IPS DF 6.9 (cell line): Measurements from ENCODE around the gene NRG4.
"Not testable (repeated sequence)": the region's sequence is repeated elsewhere in the genome, so short reads cannot be mapped to it uniquely, and the experiment has no call there.

ENCODE experiments used
- DNase-seq: peaks from one replicate; pipeline ENCODE4 v3.0.0-alpha.2; 2013; ENCODE audit warnings: low read depth, low spot score
- H3K27ac ChIP-seq: one replicate; pipeline ENCODE4 v1.5.1; 2013; ENCODE audit warnings: low read length, control low read depth
- H3K27me3 ChIP-seq: 2 replicates; pipeline ENCODE4 v1.6.1; 2013; ENCODE audit warnings: mild to moderate bottlenecking, low read length; ENCODE audit not compliant: control insufficient read depth, insufficient read depth
- H3K36me3 ChIP-seq: 2 replicates; pipeline ENCODE4 v1.6.1; 2013; ENCODE audit warnings: low read length; ENCODE audit not compliant: control insufficient read depth, insufficient read depth
- H3K4me1 ChIP-seq: 2 replicates; pipeline ENCODE4 v1.6.1; 2013; ENCODE audit warnings: low read length; ENCODE audit not compliant: control insufficient read depth, insufficient read depth
- H3K4me3 ChIP-seq: 2 replicates; pipeline ENCODE4 v1.5.1; 2013; ENCODE audit warnings: mild to moderate bottlenecking, low read length
- H3K9me3 ChIP-seq: 2 replicates; pipeline ENCODE4 v1.6.1; 2013; ENCODE audit warnings: low read length, inconsistent platforms; ENCODE audit not compliant: control insufficient read depth, insufficient read depth
- WGBS: extraction: QIAGEN DNeasy Blood & Tissue Kit; methylation state at CpG from one replicate; pipeline ENCODE4 v1.1.7; 2013; ENCODE audit warnings: mixed read lengths, missing lambda C conversion rate; ENCODE audit not compliant: insufficient read length, insufficient coverage; 5-methylcytosine and 5-hydroxymethylcytosine counted together

The NRG4 gene

DNA sequence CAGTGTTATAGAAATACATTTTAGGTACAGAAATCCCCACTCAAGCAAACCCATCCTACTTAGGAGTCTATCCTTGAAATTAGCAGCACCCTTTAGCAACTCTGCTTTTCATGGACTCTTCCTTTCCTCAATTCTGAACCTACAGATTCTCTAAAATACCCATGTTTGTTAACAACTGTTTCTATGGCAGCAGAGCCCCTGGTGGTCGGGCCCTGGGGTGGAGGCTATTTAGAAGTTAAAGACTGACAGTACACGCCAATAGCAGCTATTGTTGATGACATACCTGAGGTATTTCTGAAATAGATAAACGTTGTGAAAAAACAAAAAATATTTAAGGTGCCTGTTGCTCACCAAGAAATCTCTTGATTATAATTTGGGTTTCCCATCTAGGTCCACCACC lies 23.4 kb upstream of the NRG4 start:
- no peak overlapping the region for H3K27ac ChIP-seq
- H3K9me3 ChIP-seq = no peaks in the 10 kb centered on the region
- H3K27me3 ChIP-seq = no peaks in the 10 kb centered on the region
- no peak overlapping the region for H3K4me3 ChIP-seq
- DNase-seq = no peak
- whole genome bisulfite sequencing = no CpG with 5 or more reads among the region's 3 CpGs
- no peaks in the 10 kb centered on the region for H3K36me3 ChIP-seq
- peaks cover 2% of the 10 kb centered on the region; the same call in 1 of the 2 replicates for H3K4me1 ChIP-seq

DNA sequence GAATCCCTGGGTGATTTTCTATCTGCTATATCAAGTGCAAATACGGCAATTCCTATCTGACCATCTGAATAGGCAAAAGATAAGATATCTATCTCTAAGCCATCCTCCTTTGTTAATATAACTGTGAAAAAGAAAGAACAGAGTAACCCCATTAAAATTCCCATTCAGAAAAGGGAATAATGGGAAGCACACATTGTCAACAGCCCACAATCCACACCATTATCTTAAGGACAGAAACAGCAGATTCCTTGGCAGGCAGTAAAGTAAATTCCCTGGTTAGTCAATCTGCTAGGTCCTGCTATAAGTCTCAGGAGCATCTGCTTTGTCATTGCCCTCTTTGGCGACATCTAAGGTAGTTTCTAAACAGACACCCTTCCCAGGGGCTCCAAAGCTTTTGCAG lies 21.9 kb upstream of the NRG4 start:
- Histone ChIP-seq H3K9me3 (no peaks in the 10 kb centered on the region), H3K27me3 (no peaks in the 10 kb centered on the region), H3K36me3 (no peaks in the 10 kb centered on the region), H3K4me3 (no peak overlapping the region), H3K4me1 (peaks cover 2% of the 10 kb centered on the region; the same call in 1 of the 2 replicates), H3K27ac (no peak overlapping the region)
- WGBS = no CpG with 5 or more reads among the region's 2 CpGs
- DNase-seq = no peak

DNA sequence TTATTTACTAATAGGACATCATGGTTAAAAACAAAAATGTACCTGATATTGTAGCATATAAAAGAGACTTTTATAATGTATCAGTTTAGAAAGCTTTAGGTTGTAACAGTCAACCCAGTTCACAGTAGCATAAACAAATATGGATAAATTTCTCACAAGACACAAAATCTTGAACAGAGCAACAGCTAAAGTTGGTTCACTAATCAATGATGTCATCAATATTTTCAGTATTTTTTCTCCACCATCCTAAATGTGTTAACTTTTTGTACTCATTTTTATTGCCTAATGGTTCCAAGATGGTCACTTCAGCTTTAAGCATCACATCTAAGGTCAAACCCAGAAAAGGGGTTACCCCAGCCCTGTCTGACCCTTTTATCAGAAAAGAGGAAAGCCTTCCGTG lies 21.2 kb upstream of the NRG4 start:
- DNase-seq = no peak
- Histone ChIP-seq H3K27ac (no peak overlapping the region), H3K4me3 (no peak overlapping the region), H3K9me3 (no peaks in the 10 kb centered on the region), H3K4me1 (peaks cover 2% of the 10 kb centered on the region; the same call in 1 of the 2 replicates), H3K36me3 (no peaks in the 10 kb centered on the region), H3K27me3 (no peaks in the 10 kb centered on the region)
- WGBS = no CpG with 5 or more reads among the region's 1 CpG

DNA sequence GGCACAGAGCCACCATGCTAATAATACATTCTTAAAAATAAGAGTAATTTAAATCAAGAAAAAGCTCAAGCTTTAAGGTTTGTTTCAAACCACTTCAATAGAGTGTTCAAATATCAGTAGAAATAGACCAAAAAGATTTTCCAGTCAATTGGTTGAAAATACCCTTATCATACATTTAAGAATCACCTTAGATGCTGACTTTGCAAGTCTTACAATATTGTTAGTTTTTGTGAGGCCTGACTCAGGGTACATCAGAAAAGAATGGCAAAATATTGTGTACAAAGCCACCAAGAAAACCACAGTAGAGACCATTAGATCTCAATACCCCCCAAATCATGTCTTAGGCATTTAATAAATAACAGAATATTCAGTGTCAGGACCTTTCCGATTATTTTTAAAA lies 19.8 kb upstream of the NRG4 start:
- Histone ChIP-seq H3K9me3 (no peaks in the 10 kb centered on the region), H3K27ac (no peak overlapping the region), H3K36me3 (no peaks in the 10 kb centered on the region), H3K4me1 (peaks cover 2% of the 10 kb centered on the region; the same call in 1 of the 2 replicates), H3K27me3 (no peaks in the 10 kb centered on the region), H3K4me3 (no peak overlapping the region)
- no CpG with 5 or more reads among the region's 1 CpG for WGBS
- DNase-seq = no peak

- no peak for DNase-seq
- Histone ChIP-seq H3K4me3 (no peak overlapping the region), H3K4me1 (no peaks in the 10 kb centered on the region; the same call in 1 of the 2 replicates), H3K36me3 (no peaks in the 10 kb centered on the region), H3K27ac (no peak overlapping the region), H3K27me3 (no peaks in the 10 kb centered on the region), H3K9me3 (no peaks in the 10 kb centered on the region)
- no CpG with 5 or more reads among the region's 4 CpGs for WGBS
Observed at GRCh38 chr15:76024021-76024768, 12.0 kb upstream of the NRG4 start.

DNA sequence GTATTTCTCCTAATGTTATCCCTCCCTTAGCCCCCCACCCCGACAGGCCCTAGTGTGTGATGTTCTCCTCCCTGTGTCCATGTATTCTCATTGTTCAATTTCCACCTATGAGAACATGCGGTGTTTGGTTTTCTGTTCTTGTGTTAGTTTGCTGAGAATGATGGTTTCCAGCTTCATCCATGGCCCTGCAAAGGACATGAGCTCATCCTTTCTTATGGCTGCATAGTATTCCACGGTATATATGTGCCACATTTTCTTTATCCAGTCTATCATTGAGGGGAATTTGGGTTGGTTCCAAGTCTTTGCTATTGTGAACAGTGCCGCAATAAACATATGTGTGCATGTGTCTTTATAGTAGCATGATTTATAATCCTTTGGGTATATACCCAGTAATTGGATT lies 1.2 kb upstream of the NRG4 start:
- not testable (repeated sequence) for H3K27me3 ChIP-seq, H3K4me1 ChIP-seq, H3K36me3 ChIP-seq, H3K9me3 ChIP-seq, DNase-seq, H3K4me3 ChIP-seq, H3K27ac ChIP-seq
- no CpG with 5 or more reads among the region's 4 CpGs for WGBS

DNA sequence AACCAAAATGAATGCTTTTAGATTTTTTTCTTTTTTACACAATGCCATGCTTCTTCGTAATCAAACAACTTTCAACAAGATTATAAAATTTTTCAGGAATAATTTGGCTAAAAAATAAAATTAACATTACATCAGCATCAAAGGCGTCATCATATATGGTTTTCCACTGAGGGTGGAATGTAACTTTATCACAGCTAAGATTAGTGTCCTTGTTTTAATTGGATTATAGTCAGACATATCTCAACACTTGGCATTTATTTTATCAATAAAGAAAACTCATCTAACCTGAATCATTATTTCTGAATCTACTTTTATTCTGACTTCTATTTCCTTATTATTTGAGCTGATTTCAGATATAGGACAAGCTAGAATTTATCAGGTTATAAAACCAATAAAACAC lies 1.6 kb downstream of the NRG4 start:
- Histone ChIP-seq H3K27ac (no peak overlapping the region), H3K36me3 (no peaks in the 10 kb centered on the region), H3K9me3 (no peaks in the 10 kb centered on the region), H3K4me1 (no peaks in the 10 kb centered on the region), H3K4me3 (no peak overlapping the region), H3K27me3 (no peaks in the 10 kb centered on the region)
- DNase-seq = no peak
- no CpG with 5 or more reads among the region's 2 CpGs for WGBS

- WGBS = no CpG with 5 or more reads among the region's 2 CpGs
- H3K4me3 ChIP-seq = no peak overlapping the region
- DNase-seq = no peak
- H3K36me3 ChIP-seq = no peaks in the 10 kb centered on the region
- no peak overlapping the region for H3K27ac ChIP-seq
- no peaks in the 10 kb centered on the region for H3K27me3 ChIP-seq
- H3K4me1 ChIP-seq = no peaks in the 10 kb centered on the region
- no peaks in the 10 kb centered on the region for H3K9me3 ChIP-seq
Observed at GRCh38 chr15:76006136-76006778, 6.0 kb downstream of the NRG4 start.

DNA sequence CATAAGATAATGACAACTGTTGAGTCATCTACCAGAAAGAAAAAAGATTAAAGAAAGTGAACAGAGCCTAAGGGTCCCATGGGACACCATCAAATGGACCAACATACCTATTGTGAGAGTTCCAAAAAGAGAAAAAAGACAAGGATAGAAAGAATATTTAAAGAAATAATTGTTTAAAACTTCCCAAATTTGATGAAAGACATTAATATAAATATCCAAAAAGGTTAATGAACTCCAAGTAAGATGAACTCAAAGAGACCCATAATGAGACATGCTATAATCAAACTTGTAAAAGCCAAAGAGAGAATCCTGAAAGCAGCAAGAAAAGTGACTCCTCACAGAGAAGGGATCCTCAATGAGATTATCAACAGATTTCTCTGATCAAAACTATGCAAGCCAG lies 8.9 kb downstream of the NRG4 start:
- no peak for DNase-seq
- no peaks in the 10 kb centered on the region for H3K9me3 ChIP-seq
- no peak overlapping the region for H3K4me3 ChIP-seq
- no peak overlapping the region for H3K27ac ChIP-seq
- H3K4me1 ChIP-seq = no peaks in the 10 kb centered on the region
- H3K27me3 ChIP-seq = no peaks in the 10 kb centered on the region
- H3K36me3 ChIP-seq = no peaks in the 10 kb centered on the region

DNA sequence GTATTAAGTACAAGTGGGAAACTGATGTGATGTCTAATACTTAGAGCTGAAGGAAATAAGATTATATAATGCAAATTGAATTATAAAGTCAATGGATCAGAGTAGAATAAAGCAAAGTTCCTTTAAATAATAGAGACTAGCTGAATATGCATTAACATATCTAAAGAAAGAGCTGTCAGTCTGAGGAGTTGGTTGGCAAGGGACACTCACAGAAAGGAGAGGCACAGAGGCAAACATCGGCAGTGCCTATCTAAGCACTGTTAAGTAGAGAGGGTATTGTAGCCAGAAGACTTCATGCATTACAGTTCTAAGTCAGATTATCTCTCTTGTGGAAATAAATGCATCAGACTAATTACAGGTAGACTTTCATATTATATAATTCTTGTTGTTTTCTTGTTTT lies 16.6 kb downstream of the NRG4 start:
- no peak for DNase-seq
- Histone ChIP-seq H3K9me3 (no peaks in the 10 kb centered on the region), H3K4me3 (no peak overlapping the region), H3K27me3 (no peaks in the 10 kb centered on the region), H3K36me3 (no peaks in the 10 kb centered on the region), H3K27ac (no peak overlapping the region), H3K4me1 (no peaks in the 10 kb centered on the region)
- no CpG with 5 or more reads among the region's 1 CpG for WGBS

GRCh38 chr15:75994220-75994619 lies 18.0 kb downstream of the NRG4 start:
- Histone ChIP-seq H3K36me3 (no peaks in the 10 kb centered on the region), H3K4me1 (no peaks in the 10 kb centered on the region), H3K4me3 (no peak overlapping the region), H3K27ac (no peak overlapping the region), H3K27me3 (no peaks in the 10 kb centered on the region), H3K9me3 (no peaks in the 10 kb centered on the region)
- no CpG with 5 or more reads among the region's 1 CpG for WGBS
- DNase-seq = no peak
